HK-2 (cell line): Measurements from ENCODE around the gene PLPP7.

Experiments used
- DNase-seq: peaks from one replicate; pipeline ENCODE4 v3.0.0-alpha.2; 2018; ENCODE audit not compliant: unreplicated experiment

Gene PLPP7

DNA sequence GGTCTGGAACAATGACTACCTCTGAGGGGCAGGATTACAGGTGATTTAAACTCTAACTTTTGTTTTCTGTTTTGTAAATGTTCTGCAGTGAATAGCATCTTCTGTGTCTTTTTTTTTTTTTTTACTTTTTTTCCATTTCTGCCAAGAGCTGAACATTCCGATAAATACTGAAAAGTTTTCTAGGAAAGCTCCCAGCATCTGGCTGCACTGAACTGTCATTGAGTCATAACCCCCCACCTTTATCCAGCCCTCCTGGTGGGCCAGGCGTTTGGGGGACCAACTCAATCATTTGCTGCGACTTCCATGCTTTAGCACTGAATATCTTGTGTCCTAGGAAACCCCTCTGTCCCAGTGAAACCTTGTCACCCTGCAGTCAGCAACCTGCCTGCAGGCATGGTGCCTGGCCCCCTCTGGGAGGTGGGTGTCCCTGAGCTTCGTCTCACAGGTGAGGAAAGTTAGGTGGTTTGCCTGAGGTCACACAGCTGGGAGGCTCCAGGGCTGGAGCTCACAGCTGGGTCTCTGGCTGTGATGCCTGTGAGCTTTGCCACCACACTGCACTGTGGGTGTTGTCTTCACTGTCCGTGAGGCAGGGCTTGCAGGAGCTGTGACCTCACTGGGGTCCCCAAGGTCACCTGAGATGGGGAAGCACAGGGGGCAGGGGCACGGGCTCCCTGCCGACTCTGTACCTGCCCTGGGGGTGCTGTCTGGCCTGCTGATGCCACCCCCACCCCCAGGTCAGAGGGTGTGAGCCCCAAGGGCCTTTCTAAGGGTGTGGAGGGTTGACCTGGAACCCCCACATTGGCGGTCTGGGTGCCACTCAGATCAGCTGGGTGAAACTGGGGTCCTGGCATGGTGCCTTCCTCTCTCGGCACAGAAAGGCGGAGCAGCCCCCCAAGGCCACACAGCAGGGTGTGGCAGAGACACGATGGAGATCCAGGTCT, 14.1 kb downstream of the PLPP7 start:
- no peak for DNase-seq

DNA sequence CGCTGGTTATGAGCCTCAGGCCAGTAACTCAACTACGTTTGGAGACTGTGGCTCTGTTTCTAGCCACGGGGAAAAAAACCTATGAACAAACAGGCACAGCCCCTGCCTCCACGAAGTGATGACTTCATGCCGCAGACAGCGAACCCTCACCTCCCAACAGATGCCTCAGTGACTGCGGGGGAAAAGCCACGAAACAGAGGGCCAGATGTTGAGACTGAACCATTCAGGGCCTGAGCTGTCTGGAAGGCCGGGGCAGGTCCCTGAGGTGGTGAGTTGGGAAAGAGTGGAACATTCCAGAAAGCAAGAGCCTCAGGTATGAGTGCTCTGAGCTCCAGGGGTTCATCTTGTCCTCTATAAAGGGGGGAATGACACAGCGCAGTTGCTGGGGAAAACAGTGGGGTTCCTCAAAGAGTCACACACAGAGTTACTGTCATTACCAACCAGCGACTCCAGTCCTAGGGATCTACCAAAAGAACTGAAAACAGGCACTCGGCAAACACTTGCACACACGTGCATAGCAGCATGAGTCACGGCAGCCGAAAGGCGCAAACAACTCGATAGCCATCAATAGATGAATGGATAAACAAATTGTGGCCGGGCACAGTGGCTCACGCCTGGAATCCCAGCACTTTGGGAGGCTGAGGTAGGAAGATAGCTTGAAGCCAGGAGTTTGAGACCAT, 15.3 kb downstream of the PLPP7 start:
- no peak for DNase-seq

DNA sequence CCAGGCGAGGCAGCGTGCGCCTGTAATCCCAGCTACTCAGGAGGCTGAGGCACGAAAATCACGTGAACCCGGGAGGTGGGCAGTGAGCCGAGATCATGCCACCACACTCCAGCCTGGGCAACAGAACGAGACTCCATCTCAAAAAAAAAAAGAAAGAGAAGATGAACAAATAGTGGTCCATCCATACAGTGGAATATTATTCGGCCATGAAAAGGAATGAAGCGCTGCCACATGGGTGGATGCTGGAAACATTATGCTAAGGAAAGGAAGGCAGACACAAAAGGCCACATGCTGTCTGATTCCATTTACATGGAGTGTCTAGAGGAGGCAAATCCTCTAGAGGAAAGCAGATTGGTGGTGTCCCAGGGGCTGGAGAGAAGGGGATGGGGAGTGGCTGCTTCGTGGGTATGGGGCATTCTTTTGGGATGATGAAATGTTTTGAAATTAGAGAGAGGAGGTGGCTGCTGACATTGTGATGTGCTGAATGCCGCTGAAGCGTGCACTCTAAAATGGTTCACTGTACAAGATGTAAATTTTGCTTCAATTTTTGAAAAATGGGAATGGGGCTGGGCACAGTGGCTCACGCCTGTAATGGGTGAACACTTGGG, 17.0 kb downstream of the PLPP7 start:
- DNase-seq, result no peak

DNA sequence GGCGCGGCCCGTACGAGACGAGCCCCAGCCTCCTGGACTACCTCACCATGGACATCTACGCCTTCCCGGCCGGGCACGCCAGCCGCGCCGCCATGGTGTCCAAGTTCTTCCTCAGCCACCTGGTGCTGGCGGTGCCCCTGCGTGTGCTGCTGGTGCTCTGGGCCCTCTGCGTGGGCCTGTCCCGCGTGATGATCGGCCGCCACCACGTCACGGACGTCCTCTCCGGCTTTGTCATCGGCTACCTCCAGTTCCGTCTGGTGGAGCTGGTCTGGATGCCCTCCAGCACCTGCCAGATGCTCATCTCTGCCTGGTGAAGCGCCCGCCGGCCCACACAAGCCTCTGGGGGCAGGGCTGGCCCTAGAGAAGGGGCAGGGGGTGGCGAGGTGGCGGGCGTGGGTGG, 18.5 kb downstream of the PLPP7 start:
- DNase-seq, result no peak

DNA sequence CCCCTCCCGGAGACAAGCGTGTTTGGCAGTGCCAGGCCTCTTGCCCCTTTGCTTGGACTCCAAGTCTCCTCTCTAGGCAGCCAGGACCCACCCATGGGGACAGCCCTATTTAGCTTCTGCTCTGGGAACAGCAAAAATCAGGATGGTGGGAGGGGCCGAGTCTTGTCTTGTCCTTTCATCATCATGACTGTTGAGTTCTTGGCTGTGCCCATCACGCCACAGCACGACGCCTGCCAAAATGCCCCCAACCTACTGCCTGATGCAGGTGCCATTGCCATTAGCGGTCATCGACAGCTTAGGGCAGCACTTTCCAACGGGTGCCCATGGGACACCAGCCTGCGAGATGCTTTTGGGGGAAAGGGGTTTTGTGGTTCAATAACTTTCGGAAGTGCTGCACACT, 18.9 kb downstream of the PLPP7 start:
- no peak for DNase-seq

DNA sequence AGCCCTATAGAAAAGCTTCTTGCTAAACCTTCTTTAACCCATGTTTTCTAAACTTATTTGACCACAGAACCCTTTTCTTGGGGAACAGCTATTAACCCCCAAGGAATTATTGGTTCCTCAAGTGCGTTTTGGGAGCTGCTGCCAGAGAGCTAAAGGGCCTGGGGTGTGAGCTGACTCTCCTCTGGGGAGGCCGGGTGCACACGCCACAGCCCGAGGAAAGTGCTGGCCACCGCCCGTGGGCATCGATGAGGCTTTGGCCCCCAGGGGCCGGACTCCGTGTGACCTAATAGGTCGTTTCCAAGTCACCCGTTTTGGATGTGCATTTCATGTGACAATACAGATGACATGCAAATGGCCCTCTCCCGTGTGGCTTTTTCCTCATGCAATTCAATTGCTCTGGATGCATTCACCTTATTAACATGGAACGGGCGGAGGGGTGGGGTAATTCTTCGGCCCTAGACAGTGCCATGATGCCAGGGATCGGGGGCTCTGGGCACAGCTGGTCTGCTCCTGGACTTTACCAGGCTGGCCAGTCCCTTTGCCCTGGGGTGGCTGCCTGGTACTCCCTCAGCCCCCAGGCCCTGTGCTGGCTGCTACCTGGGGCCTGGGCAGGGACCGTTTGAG, 19.5 kb downstream of the PLPP7 start:
- no peak for DNase-seq

DNA sequence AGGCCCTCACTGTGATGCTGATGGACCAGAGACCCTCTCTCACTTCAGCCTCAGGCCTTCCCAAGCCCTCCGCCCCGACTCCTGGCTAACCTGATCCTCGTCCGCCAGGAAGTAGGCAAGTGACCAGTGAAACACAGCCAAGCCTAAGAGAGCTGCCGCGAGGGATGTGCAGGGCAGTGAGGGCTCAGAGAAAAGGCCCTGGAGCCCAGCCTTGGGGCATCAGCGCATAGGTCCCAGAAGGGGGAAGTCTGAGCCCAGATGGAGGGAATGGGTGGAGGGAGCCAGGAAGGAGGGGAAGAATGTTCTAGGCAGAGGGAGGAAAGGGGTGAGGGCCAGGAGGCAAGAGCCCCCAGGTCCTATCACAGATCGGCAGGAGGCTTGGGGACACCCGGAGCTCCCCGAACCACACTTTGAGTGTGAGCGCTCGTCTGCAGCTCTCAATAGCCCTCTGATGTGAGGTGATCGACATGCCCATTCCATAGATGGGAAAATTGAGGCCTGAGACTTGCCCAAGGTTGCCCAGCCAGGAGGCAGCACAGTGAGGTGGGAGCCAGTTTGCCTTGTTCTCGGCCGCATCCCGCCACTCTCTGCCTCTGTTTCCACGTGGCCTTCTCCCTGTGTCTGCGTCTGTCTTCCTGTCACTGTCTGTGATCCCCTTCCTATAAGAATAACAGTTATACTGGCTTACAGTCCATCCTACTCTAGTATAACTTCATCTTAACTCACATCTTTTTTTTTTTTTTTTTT, 20.2 kb downstream of the PLPP7 start:
- no peak for DNase-seq

DNA sequence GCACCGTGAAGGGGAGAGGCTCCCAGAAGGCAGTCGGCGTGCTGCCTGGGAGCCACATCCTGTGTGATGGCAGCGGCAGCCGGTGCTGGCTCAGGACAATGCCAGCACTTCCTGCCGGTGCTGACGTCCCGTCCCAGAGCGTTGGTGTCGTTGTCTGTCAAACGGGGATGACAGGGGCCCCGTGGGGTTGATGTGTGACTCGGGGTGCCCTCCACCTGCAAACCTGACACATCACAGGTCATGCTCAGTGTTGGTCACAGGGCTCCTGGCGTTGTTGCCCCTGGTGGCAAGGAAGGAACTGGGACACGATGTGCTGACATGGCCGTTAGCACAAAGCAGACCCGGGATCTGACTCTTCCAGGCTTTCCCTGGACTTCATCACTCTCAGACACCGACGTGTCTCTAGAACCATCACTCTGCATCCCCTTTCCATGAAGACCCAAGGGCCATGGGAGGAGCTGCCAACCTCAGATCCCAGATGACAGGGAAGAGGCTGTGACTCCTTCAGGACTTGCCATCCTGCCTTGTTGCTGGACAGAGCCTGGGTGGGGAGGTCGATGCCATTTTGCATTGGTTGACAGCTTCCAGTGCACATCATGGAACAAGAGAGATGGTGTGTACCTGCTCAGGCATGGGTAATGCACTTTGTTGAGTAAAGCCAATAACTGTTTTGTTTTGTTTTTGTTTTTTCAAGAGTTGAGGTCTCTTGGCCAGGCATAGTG, 21.5 kb downstream of the PLPP7 start:
- no peak for DNase-seq

DNA sequence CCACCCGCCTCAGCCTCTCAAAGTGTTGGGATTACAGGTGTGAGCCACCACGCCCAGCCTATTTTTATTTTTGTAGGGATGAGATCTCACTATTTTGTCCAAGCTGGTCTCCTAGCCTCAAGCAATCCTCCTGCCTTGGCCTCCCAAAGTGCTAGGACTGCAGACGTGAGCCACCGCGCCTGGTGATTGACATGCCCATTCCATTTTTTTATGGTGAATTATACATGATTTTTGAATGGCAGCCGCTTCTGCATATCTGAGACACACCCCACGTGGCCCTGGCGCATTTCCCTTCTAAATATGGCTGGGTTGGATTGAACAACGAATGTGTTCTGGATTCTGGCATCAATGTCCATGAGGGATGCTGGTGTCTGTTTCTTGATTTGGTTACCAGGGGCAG, 22.7 kb downstream of the PLPP7 start:
- no peak for DNase-seq

DNA sequence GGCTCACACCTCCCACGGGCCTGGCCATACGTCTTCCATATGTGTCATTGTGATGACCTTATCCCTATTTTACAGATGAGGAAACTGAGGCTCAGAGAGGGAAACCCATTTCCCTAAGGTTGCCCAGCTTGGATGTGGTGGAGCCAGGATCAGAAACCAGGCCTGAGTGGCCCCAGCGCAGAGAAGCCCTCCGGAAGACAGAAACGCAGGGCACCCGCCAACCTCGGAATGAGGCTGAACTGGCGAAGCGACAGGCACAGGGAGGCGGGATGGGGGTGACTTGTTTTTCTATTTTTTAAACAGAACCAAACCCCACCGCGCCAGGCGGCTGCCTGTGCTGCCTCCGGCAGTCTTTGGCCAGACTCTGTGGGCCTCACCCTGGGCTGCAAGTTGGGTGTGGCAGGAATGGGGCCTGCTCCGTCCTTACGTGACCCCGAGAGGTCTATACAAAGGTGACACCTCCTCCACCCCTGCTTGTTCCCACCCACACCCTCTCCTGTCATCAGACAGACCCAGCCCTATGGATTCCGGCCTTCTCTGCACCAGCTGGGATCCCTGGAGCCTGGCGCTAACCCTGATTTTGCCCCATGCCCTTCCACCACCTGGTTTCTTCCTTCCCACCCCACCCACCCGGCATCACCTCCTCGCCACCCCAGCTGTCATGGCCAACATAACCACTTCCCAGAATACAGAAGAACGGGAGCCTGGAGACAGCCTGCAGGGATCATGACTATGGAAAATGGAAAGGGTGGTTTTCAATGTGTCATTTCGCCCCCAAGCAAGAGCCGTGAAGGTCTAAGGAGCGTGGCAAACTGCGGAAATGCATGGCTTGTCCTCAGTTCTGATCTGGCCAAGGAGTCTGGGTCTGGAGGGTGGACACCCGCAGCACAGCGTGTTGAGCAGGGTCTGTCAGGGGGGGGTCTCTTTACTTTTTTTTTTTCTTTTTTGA, 23.6 kb downstream of the PLPP7 start:
- no peak for DNase-seq

DNA sequence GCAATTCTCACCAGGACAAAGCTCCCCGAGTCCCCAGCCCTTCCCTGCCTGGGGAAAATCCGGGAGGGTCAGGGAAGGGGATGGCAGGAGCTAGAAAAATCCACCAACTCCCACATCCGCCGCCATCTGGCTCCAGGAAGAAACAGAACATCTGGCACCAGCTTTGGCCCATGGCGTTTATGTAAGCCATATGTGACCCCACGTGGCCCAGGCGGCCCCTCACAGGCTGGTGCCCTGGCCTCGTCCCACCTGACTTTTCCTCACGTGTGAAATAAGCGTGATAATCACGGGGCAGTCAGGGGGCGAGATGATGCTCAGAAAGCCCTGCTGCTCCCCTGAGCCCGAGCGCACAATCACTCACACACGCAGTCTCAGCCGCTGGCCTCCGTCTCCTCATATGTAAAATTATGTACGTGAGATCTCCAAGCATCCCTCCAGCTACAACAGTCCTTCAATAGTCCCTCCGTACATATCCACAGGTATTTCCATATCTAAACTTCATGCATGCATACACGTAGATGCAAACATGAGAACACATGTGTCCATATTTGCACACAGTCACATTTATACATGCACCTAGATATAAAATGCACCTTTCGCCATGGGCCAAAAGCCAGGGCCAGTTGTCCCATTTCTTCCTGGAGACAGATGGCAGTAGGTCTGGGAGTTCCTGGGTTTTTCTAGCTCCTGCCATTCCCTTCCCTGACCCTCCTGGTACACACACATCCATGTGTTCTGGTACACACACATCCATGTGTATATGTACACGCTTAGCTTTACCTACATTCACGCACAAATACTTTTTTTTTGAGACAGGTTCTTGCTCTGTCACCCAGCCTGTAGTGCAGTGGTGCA, 28.9 kb downstream of the PLPP7 start:
- no peak for DNase-seq

DNA sequence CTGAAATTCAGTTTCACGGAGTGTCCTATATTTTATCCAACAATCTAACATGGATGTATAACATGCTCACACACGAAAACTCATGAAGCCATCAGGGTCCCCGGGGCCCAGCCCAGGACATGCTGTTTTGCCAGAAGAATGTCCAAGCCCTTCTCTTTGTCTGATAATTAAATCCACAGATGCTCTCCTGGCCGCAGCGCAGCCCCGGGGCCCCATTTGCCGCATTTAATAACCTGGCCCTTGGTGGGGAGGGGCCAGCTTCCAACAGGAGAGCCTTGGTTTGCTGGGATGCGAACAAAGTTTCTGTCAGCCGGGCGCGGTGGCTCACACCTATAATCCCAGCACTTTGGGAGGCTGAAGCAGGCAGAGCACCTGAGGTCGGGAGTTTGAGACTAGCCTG, 30.0 kb downstream of the PLPP7 start:
- DNase-seq, result no peak

DNA sequence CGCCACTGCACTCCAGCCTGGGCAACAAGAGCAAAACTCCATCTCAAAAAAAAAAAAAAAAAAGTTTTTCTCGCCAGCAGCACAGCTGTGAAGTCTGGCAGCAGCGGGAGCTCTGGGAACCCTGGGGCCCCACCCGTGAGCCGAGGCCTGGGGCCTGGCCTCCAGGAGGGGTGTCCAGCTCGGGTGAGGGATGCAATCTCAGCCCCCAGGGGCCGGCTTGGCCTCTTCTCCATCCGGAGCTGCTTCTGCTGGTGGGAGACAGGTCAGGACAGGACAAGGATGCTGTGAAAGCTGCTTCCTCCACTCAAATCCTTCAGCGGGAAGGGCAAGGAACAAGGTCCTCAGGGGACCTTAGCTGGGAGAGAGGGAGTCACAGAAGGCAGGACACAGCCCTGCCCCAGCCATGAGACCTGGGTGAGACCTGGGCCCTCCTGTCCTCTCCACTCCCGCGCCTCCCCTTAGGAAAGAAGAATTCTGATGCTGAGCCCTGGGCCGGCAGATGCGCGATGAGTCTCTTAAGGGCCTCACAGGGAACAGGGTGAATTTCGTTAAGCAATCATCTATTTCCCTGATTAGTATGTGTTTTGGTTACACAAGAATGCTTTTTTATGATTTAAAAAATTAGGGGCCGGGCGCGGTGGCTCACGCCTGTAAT, 30.6 kb downstream of the PLPP7 start:
- no peak for DNase-seq

DNA sequence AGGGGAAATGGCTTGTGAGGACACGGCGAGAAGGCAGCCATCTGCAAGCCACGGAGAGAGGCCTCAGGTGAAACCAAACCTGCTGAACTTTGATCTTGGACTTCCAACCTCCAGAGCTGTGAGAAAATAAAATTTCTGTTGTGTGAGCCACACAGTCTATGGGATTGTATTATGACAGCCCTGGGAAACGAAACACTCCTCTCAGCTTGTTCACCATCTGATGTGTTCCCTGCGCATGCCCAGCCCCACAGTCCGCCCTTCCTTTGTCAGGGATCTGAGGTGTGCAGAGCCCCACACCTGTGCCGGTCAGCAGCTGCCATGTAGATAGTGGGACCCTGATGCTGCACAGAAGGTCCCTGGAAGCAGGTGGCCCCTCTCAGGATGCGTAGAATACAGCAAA, 34.1 kb downstream of the PLPP7 start:
- no peak for DNase-seq

DNA sequence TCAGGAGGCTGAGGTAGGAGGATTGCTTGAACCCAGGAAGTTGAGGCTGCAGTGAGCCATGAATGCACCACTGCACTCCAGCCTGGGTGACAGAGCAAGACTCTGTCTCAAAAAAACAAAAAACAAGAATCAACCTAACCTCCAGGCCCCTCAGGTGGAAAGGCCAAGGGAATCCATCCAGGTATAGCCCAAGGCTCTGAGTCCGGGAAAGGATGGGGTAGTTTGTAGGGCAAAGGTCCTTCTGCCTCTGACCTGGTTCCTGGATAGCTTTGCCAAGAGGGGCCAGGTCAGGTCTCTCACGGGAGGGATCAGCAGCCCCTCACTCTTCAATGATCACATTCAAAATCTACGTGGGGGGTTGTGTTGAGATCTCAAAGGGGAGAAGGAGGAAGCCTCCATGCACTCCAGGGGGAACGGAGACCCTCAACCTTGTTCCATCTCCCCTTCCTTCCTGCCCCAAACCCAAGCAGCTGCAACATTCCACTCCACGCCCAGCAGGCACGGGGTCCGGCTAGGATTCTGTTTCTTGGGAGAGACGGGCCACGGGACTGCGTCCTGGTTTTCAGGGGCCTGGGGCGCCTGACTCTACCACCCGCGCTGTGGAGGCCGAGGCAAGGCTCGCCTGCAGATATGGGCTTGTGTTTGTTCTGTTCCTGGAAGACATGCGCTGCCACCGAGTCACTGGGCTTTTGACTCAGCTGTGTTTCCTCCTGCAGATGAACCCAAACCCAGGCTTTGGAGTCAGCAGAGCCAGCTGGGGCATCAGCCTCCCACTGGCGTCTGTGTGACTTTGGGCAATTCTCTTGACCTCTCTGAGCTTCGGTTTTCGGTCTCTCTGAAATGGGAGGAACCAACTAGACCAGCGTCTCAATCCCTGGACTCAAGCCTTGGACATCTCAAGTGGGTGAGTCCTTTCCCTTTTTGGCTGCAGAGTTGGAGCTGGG, 35.5 kb downstream of the PLPP7 start:
- DNase-seq, result no peak

DNA sequence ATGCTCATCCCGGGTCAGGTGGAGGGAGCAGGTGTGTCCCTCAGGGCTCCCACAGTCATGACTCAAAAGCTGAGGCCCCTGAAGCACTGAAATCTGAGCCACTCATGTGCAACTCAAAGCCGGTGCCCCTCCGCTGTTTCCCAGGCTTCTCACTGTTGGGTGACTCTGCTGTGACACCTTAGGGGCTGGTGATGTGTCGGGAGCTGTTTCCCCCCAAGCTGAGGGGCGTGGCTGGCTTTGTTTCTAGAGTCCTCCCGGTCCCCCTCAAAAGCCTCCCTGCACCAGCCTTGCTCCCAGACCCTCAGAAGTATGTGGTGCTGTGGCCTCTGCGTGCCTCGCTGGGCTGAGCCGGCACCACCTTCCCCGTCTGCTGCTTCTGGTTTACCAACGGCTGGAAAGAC, 39.7 kb downstream of the PLPP7 start:
- DNase-seq, result no peak
